ENCODE data around the gene CCT6B.

Gene CCT6B

DNA sequence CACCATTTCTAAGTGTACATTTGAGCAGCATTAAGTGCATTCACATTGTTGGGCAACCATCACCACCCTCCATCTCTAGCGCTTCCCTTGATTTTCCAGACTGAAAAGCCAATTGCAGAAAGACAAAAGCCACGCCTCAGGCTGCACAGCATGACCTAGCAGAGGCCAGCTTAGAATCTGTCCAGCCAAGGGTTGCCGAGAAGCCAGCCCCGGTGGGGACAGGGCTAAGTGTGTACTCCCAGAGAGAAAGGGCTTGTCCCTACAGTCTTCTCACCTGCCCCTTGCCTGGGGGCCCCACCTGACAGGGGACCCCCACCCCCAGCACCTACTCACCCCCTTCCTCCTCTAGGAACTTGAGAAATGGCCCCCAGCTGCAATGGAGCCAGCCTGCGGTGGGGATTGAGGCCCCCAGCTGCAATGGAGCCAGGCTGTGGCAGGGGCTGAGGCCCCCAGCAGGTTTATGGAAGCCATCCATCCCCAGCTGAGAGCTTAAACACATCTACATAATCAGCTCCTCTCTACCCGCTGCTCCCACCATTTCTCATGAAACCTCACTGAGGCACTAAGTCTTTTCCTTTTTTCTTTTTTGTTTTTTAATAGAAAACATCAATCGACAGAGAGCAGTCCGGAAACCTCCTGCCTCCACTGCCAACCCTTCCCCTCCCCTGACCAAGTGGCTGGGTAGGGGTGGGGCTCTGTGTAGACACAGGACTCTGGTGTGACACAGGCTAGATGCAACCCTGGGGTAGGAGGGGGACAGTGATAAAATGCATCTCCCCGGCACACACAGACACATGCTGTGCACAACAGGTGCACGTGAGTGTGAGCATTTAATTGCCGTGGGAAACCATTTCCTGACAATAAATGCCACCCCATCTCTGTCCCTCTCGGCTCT, 77.9 kb downstream of the CCT6B start:
- DNase-seq = no peak

DNA sequence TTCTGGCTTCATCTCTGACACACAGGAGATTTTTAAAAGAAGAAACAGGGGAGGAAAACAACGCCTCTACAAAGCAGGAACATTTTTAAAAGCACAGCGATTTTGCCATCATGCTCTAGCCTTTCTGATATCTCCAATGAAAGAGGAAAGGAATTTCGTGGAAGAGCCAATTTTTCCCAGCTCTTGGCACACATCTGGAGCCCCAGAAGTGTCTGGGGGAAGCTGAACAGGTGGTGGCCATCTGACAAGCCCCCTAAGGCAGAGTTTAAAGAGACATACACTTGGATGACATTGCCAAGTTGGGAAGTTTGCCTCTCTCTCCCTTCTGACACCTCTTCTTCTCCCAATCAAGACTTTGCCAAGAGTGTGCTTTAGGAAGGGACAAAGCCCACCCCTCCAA, 82.1 kb downstream of the CCT6B start:
- DNase-seq = no peak
